H1 (cell line): Measurements from ENCODE around the gene ZFYVE1. TPM values are rescaled to one million over a fixed set of nuclear protein-coding genes. Genes with fewer than 3 reads are reported as not detected.
"Not testable (repeated sequence)": the region's sequence is repeated elsewhere in the genome, so short reads cannot be mapped to it uniquely, and the experiment has no call there.

ENCODE experiments used
- CTCF ChIA-PET: fragments of 300-600 bp; sonication (Branson Sonifier 250); formaldehyde crosslinking; loops from one replicate; lab custom pipeline; 2021; ENCODE audit not compliant: partially characterized antibody; lab: Charles Lee
- POLR2A ChIA-PET: fragments of 300-600 bp; sonication (Branson Sonifier 250); formaldehyde crosslinking; loops from one replicate; lab custom pipeline; 2021; ENCODE audit warnings: inconsistent platforms; ENCODE audit not compliant: partially characterized antibody; lab: Charles Lee
- DNase-seq, 2 experiments: peaks; one replicate each; pipeline versions ENCODE4 v3.0.0 to v3.0.0-alpha.2; 2010 to 2022; ENCODE audit warnings: low spot score in 2 of 2, low read depth in 1 of 2, mixed read lengths in 1 of 2
- FAIRE-seq: peaks from 2 replicates; lab custom pipeline; 2011; peaks lifted over from hg19 to GRCh38; lab: Jason Lieb, UNC
- H2AFZ ChIP-seq: 2 replicates; pipeline ENCODE4 v1.8.1; 2012; ENCODE audit warnings: low read length, inconsistent platforms
- H2AK5ac ChIP-seq: 2 replicates; pipeline ENCODE4 v1.6.1; 2013; ENCODE audit warnings: low read depth, low read length
- H2BK120ac ChIP-seq: replicated peaks from 2 replicates; pipeline ENCODE3; 2013; ENCODE audit warnings: low read depth, low read length, inconsistent platforms
- H2BK12ac ChIP-seq: 2 replicates; pipeline ENCODE4 v1.6.1; 2013; ENCODE audit warnings: low read depth, low read length
- H2BK15ac ChIP-seq: 2 replicates; pipeline ENCODE4 v1.6.1; 2013; ENCODE audit warnings: low read length
- H2BK20ac ChIP-seq: 2 replicates; pipeline ENCODE4 v1.6.1; 2013; ENCODE audit warnings: low read length
- H2BK5ac ChIP-seq: 2 replicates; pipeline ENCODE4 v1.6.1; 2013; ENCODE audit warnings: low read depth, low read length
- H3K14ac ChIP-seq: 2 replicates; pipeline ENCODE4 v1.6.1; 2013; ENCODE audit warnings: inconsistent platforms; ENCODE audit not compliant: insufficient read length
- H3K18ac ChIP-seq: 2 replicates; pipeline ENCODE4 v1.6.1; 2013; ENCODE audit warnings: low read length; ENCODE audit errors: extremely low read depth
- H3K23ac ChIP-seq: 2 replicates; pipeline ENCODE4 v1.6.1; 2013; ENCODE audit warnings: inconsistent platforms; ENCODE audit not compliant: insufficient read length
- H3K23me2 ChIP-seq: 2 replicates; pipeline ENCODE4 v1.6.1; 2013; ENCODE audit warnings: low read depth, low read length
- H3K27ac ChIP-seq: 2 replicates; pipeline ENCODE4 v1.6.1; 2011; ENCODE audit warnings: low read depth, low read length, inconsistent platforms
- H3K27me3 ChIP-seq, 4 experiments: replicated peaks in 1 of 4; 1 replicate in 1 of 4; 2 replicates in 3 of 4; pipeline versions ENCODE4 v1.6.1 to v1.8.1; 2011 to 2013; ENCODE audit warnings: low read length in 3 of 4, mild to moderate bottlenecking in 3 of 4, inconsistent platforms in 2 of 4, mixed read lengths in 2 of 4, moderate library complexity in 1 of 4; ENCODE audit not compliant: control insufficient read depth in 3 of 4, insufficient read depth in 3 of 4; ENCODE audit errors: extremely low read depth in 1 of 4
- H3K36me3 ChIP-seq, 4 experiments: 2 replicates each; pipeline versions ENCODE4 v1.6.1 to v1.8.1; 2011 to 2013; ENCODE audit warnings: mild to moderate bottlenecking in 4 of 4, low read length in 3 of 4, moderate library complexity in 2 of 4, control low read depth in 1 of 4, inconsistent platforms in 1 of 4; ENCODE audit not compliant: insufficient read depth in 4 of 4, control insufficient read depth in 2 of 4
- H3K4ac ChIP-seq: replicated peaks from 2 replicates; pipeline ENCODE3; 2013; ENCODE audit warnings: low read length, low read depth, mixed read lengths, inconsistent platforms; ENCODE audit not compliant: insufficient read length
- H3K4me1 ChIP-seq, 4 experiments: replicated peaks in 1 of 4; 1 replicate in 1 of 4; 2 replicates in 3 of 4; pipeline versions ENCODE4 v1.6.1 to v1.8.1; 2011 to 2013; ENCODE audit warnings: low read length in 3 of 4, inconsistent platforms in 2 of 4, mixed read lengths in 1 of 4; ENCODE audit not compliant: insufficient read depth in 4 of 4, control insufficient read depth in 3 of 4
- H3K4me2 ChIP-seq, 2 experiments: 2 replicates each; pipeline versions ENCODE4 v1.6.1 to v1.8.1; 2011 to 2013; ENCODE audit warnings: low read depth in 2 of 2, low read length in 2 of 2, control low read depth in 1 of 2, inconsistent platforms in 1 of 2, mild to moderate bottlenecking in 1 of 2; ENCODE audit not compliant: insufficient read depth in 1 of 2
- H3K4me3 ChIP-seq, 4 experiments: fragments of 200-600, 300-600 bp in 1 of 4; sonication (generic), shearing (Covaris generic), sonication (Bioruptor Twin) in 1 of 4; 2 replicates each; pipeline versions ENCODE4 v1.5.1 to v1.8.1; 2011 to 2016; ENCODE audit warnings: low read length in 4 of 4, low read depth in 3 of 4, control low read depth in 2 of 4, inconsistent platforms in 2 of 4, mild to moderate bottlenecking in 2 of 4, mixed read lengths in 1 of 4, moderate library complexity in 1 of 4; ENCODE audit not compliant: insufficient read depth in 2 of 4; ENCODE audit errors: extremely low read depth in 1 of 4
- H3K56ac ChIP-seq: replicated peaks from 2 replicates; pipeline ENCODE3; 2013; ENCODE audit warnings: low read depth, mild to moderate bottlenecking, mixed read lengths, low read length, inconsistent platforms; ENCODE audit not compliant: insufficient read length
- H3K79me1 ChIP-seq: 2 replicates; pipeline ENCODE4 v1.6.1; 2013; ENCODE audit warnings: low read depth, low read length, control low read depth
- H3K79me2 ChIP-seq, 2 experiments: 2 replicates each; pipeline versions ENCODE4 v1.6.1 to v1.8.1; 2012 to 2013; ENCODE audit warnings: low read length in 2 of 2, mild to moderate bottlenecking in 2 of 2, inconsistent platforms in 1 of 2; ENCODE audit not compliant: insufficient read depth in 2 of 2, control insufficient read depth in 1 of 2
- H3K9ac ChIP-seq, 4 experiments: replicated peaks in 1 of 4; 1 replicate in 1 of 4; 2 replicates in 3 of 4; pipeline versions ENCODE4 v1.6.1 to v1.8.1; 2011 to 2013; ENCODE audit warnings: low read depth in 3 of 4, low read length in 3 of 4, control low read depth in 2 of 4, mild to moderate bottlenecking in 2 of 4, moderate library complexity in 2 of 4, inconsistent platforms in 1 of 4; ENCODE audit errors: extremely low read depth in 1 of 4
- H3K9me3 ChIP-seq, 2 experiments: 2 replicates each; pipeline versions ENCODE4 v1.6.1 to v1.8.1; 2012 to 2013; ENCODE audit warnings: mild to moderate bottlenecking in 2 of 2, moderate library complexity in 2 of 2, control low read depth in 1 of 2, inconsistent platforms in 1 of 2, low read depth in 1 of 2, low read length in 1 of 2, mixed read lengths in 1 of 2; ENCODE audit not compliant: insufficient read depth in 2 of 2
- H4K20me1 ChIP-seq, 2 experiments: replicated peaks in 1 of 2; 2 replicates each; pipeline versions ENCODE3 to v1.8.1; 2011 to 2013; ENCODE audit warnings: inconsistent platforms in 2 of 2, low read length in 2 of 2, mild to moderate bottlenecking in 1 of 2; ENCODE audit not compliant: insufficient read depth in 2 of 2, control insufficient read depth in 1 of 2
- H4K5ac ChIP-seq: 2 replicates; pipeline ENCODE4 v1.6.1; 2013; ENCODE audit warnings: low read length, low read depth, mixed read lengths, inconsistent platforms; ENCODE audit not compliant: insufficient read length
- H4K8ac ChIP-seq: 2 replicates; pipeline ENCODE4 v1.8.0; 2013; ENCODE audit warnings: mild to moderate bottlenecking, moderate library complexity, low read length, inconsistent platforms; ENCODE audit not compliant: insufficient read depth; ENCODE audit errors: extremely low read depth
- H4K91ac ChIP-seq: replicated peaks from 2 replicates; pipeline ENCODE3; 2013; ENCODE audit warnings: low read length, mixed read lengths, inconsistent platforms; ENCODE audit not compliant: insufficient read length
- WGBS, 2 experiments: shearing (Covaris generic) in 1 of 2; methylation state at CpG; one replicate each; pipeline versions ENCODE4 v1.1.6 to v1.1.7; 2013 to 2015; ENCODE audit warnings: low lambda C conversion rate in 2 of 2, mixed read lengths in 2 of 2, inconsistent platforms in 1 of 2, low coverage in 1 of 2, missing lambda C conversion rate in 1 of 2; ENCODE audit not compliant: insufficient replicate concordance in 2 of 2, insufficient coverage in 1 of 2, insufficient read length in 1 of 2; ENCODE audit errors: extremely low coverage in 1 of 2, missing lambda C conversion rate in 1 of 2; 5-methylcytosine and 5-hydroxymethylcytosine counted together
- polyA plus RNA-seq, 7 experiments: library from polyadenylated mRNA; depleted of rRNA in 3 of 7; stranded (reverse) in 5 of 7; unstranded in 2 of 7; fragments of >200 nt in 5 of 7; fragments of 200-250 nt in 2 of 7; gene quantifications; 1 replicate in 5 of 7; 2 replicates in 1 of 7; 4 replicates in 1 of 7; pipeline versions ENCODE4 v1.2.1 to v1.2.3, GENCODE V29; 2011 to 2013; ENCODE audit warnings: missing spikeins in 2 of 7, mixed read lengths in 2 of 7
- total RNA-seq: library from RNA; stranded (reverse); fragmentation: NEBNext Ultra II Directional; extraction: Animal tissue kit (Norgen Biotek cat#: 25700); gene quantifications from 2 replicates; pipeline ENCODE4 v1.2.1, GENCODE V29; 2021

ZFYVE1 gene
- total and polyA plus RNA-seq, 2 of the 8 experiments (the other 6 are each of a cell fraction or from before 2014, with no cell fraction given): 9.8 to 12.5 TPM

GRCh38 chr14:73004641-73005040, 22.3 kb downstream of the ZFYVE1 start:
- FAIRE-seq, H3K4me2 ChIP-seq, CTCF ChIA-PET, H4K20me1 ChIP-seq, H3K9me3 ChIP-seq, POLR2A ChIA-PET, H3K23me2 ChIP-seq, H3K27me3 ChIP-seq, H4K91ac ChIP-seq, H4K5ac ChIP-seq, H3K14ac ChIP-seq, H2AK5ac ChIP-seq, H2BK12ac ChIP-seq, H3K4me1 ChIP-seq, H3K79me1 ChIP-seq, H3K9ac ChIP-seq, H3K79me2 ChIP-seq, H2AFZ ChIP-seq, H3K18ac ChIP-seq, H2BK120ac ChIP-seq, H3K27ac ChIP-seq, H3K23ac ChIP-seq, H4K8ac ChIP-seq, H3K4me3 ChIP-seq, H3K36me3 ChIP-seq, H2BK15ac ChIP-seq, H3K56ac ChIP-seq, DNase-seq, H2BK5ac ChIP-seq, H2BK20ac ChIP-seq, H3K4ac ChIP-seq: not testable (repeated sequence)
- 92% methylated on average over 8 of the region's 9 CpGs; no CpG with 5 or more reads in 1 of the 2 experiments for WGBS, 2 experiments
